SK-N-SH treated with all-trans-retinoic acid at 6 μM for 48 hours (cell line): Measurements from ENCODE around the gene GAA.

Experiments
- ARNTL ChIP-seq: fragments of 450-650 bp; formaldehyde crosslinking; IDR thresholded peaks from 2 replicates; pipeline ENCODE4 v1.5.0; 2020; ENCODE audit warnings: low read depth, mild to moderate bottlenecking, moderate library complexity, borderline replicate concordance
- CREB5 ChIP-seq: fragments of 250-450 bp; sonication (Bioruptor Pico); IDR thresholded peaks from 2 replicates; pipeline ENCODE4 v1.5.1; 2020; ENCODE audit warnings: low read depth, mild to moderate bottlenecking, moderate library complexity
- CSRNP3 ChIP-seq: fragments of 250-450 bp; sonication (Bioruptor Pico); IDR thresholded peaks from 2 replicates; pipeline ENCODE4 v1.5.1; 2021; ENCODE audit warnings: mild to moderate bottlenecking, moderate library complexity
- ESRRG ChIP-seq: fragments of 250-450 bp; sonication (Bioruptor Pico); IDR thresholded peaks from 2 replicates; pipeline ENCODE4 v1.6.1; 2021; ENCODE audit warnings: mild to moderate bottlenecking
- GLIS3 ChIP-seq: fragments of 250-450 bp; sonication (Bioruptor Pico); IDR thresholded peaks from 2 replicates; pipeline ENCODE4 v1.5.0; 2020; ENCODE audit warnings: mild to moderate bottlenecking, moderate library complexity
- PATZ1 ChIP-seq: fragments of 250-450 bp; sonication (Bioruptor Pico); IDR thresholded peaks from 2 replicates; pipeline ENCODE4 v1.8.0; 2020; ENCODE audit warnings: mild to moderate bottlenecking, moderate library complexity, borderline replicate concordance
- PPARA ChIP-seq: fragments of 250-450 bp; sonication (Bioruptor Pico); IDR thresholded peaks from 2 replicates; pipeline ENCODE4 v1.5.0; 2020; ENCODE audit warnings: mild to moderate bottlenecking, borderline replicate concordance
- ZFP30 ChIP-seq: fragments of 450-650 bp; formaldehyde crosslinking; IDR thresholded peaks from 2 replicates; pipeline ENCODE4 v1.5.0; 2022; ENCODE audit warnings: mild to moderate bottlenecking, moderate library complexity
- ZNF565 ChIP-seq: fragments of 450-650 bp; formaldehyde crosslinking; conservative IDR thresholded peaks from 2 replicates; pipeline ENCODE4 v1.5.0; 2020; ENCODE audit warnings: low read depth, mild to moderate bottlenecking, moderate library complexity
- ZNF70 ChIP-seq: fragments of 450-650 bp; formaldehyde crosslinking; IDR thresholded peaks from 2 replicates; pipeline ENCODE4 v1.5.0; 2020; ENCODE audit warnings: mild to moderate bottlenecking, moderate library complexity

GRCh38 chr17:80099291-80100034, 1.9 kb upstream of the GAA start:
- no peak for TF ChIP-seq ESRRG
- no peak for TF ChIP-seq ARNTL (CRISPR knock-in tag)
- TF ChIP-seq ZFP30 (CRISPR knock-in tag) = no peak
- TF ChIP-seq CSRNP3 (CRISPR knock-in tag) = no peak
- no peak for TF ChIP-seq PPARA
- TF ChIP-seq CREB5 (CRISPR knock-in tag) = no peak
- TF ChIP-seq GLIS3 = no peak
- no peak for TF ChIP-seq PATZ1 (CRISPR knock-in tag)
- no peak for TF ChIP-seq ZNF70 (CRISPR knock-in tag)
- no peak for TF ChIP-seq ZNF565
